H7 (cell line): Measurements from ENCODE around the gene KAT8. TPM values are rescaled to one million over a fixed set of nuclear protein-coding genes. Genes with fewer than 3 reads are reported as not detected.

Source experiments
- DNase-seq: peaks from one replicate; pipeline ENCODE4 v3.0.0; 2012
- H3K27me3 ChIP-seq: 2 replicates; pipeline ENCODE4 v1.6.0; 2011; ENCODE audit warnings: mild to moderate bottlenecking, low read length; ENCODE audit not compliant: control insufficient read depth, insufficient read depth
- H3K36me3 ChIP-seq: replicated peaks from 2 replicates; pipeline ENCODE4 v1.5.1; 2011; ENCODE audit warnings: low read length; ENCODE audit not compliant: control insufficient read depth, insufficient read depth
- H3K4me3 ChIP-seq: 2 replicates; pipeline ENCODE4 v1.5.1; 2011; ENCODE audit warnings: low read depth, mild to moderate bottlenecking, control low read depth, low read length, moderate library complexity; ENCODE audit not compliant: insufficient read depth
- total RNA-seq: library from RNA; depleted of rRNA; stranded (reverse); fragments of >200 nt; shearing (Covaris generic); gene quantifications from 2 replicates; pipeline ENCODE4 v1.2.3, GENCODE V29; 2014

KAT8 gene
- total RNA-seq, 1 experiment from 2014 or later: 61.7 TPM

- peak; percentile 52 for DNase-seq
- Histone ChIP-seq H3K4me3 (no peak overlapping the region), H3K36me3 (peaks cover 35% of the 10 kb centered on the region), H3K27me3 (no peaks in the 10 kb centered on the region)
These were observed 36.6 kb upstream of the KAT8 start for GRCh38 chr16:31080756-31081419.

GRCh38 chr16:31081428-31082351, 35.8 kb upstream of the KAT8 start:
- Histone ChIP-seq H3K27me3 (no peaks in the 10 kb centered on the region), H3K36me3 (peaks cover 34% of the 10 kb centered on the region), H3K4me3 (no peak overlapping the region)
- peak; percentile 55 for DNase-seq

GRCh38 chr16:31082368-31083045, 35.0 kb upstream of the KAT8 start:
- peak; percentile 58 for DNase-seq
- Histone ChIP-seq H3K27me3 (no peaks in the 10 kb centered on the region), H3K36me3 (peaks cover 26% of the 10 kb centered on the region), H3K4me3 (no peak overlapping the region)

DNA sequence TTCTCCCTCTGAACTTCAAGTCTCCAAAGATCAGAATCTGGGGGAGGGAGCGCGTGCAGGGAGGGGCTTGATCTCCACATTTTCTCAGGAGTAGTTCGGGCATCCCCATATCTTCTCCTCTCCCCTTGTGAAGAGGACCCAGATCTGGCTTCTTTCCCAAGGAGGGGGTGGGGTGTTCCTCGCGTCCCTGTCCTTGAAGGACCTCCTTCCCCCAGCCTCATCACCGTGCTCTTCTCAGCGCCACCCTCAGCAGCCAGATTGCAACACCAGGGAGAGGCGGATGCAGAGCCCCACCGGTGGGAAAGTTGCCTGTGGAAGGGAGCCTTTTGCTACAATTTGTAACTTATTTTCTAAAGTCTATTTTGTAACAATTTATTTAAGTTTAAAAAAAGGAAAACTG, 34.4 kb upstream of the KAT8 start:
- Histone ChIP-seq H3K4me3 (no peak overlapping the region), H3K27me3 (no peaks in the 10 kb centered on the region), H3K36me3 (peaks cover 22% of the 10 kb centered on the region)
- DNase-seq: peak; percentile 46

DNA sequence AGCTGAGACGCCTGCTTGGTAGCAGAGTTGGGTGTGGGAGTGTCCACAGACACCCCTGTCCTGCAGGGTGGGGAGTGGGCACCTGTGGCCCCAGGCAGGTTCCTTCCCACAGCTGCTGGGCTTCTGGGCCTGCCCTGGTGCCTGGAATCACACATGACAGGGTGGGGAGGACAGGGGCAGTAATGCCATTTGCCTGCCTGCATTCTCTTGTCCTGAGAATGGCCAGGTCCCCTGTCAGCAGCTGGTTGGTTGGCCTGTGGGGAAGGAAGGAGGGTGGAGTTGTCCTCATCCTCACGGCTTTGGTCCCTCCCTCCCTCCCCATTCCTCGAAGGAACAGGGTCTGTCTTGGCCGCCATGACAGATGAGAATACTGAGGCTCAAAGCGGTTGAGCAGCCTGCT, 33.9 kb upstream of the KAT8 start:
- DNase-seq: peak; percentile 57
- Histone ChIP-seq H3K27me3 (no peaks in the 10 kb centered on the region), H3K36me3 (peaks cover 18% of the 10 kb centered on the region), H3K4me3 (no peak overlapping the region)

DNA sequence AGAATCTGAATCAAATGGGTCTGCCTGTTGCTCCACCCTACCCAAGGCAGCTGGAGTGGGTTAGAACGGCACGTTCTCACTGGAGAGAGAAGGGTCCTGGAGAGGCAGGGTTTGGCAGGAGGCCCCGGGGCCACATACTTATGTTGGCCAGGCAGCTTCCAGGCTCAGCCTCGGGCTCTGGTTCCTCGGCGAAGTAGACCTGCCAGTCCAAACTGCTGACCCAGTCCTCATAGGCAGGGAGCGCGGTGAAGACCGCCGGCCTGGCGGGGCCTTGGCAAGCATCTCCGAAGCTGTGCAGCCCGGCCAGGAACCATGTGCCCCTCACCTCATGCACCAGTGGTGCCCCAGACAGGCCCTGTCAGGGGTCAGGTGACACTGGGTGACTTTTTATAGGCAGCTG, 33.5 kb upstream of the KAT8 start:
- DNase-seq: peak; percentile 51
- Histone ChIP-seq H3K27me3 (no peaks in the 10 kb centered on the region), H3K4me3 (no peak overlapping the region), H3K36me3 (peaks cover 15% of the 10 kb centered on the region)

- peaks cover 11% of the 10 kb centered on the region for H3K36me3 ChIP-seq
- no peaks in the 10 kb centered on the region for H3K27me3 ChIP-seq
- DNase-seq: peak; percentile 70
- no peak overlapping the region for H3K4me3 ChIP-seq
These were observed 32.7 kb upstream of the KAT8 start for GRCh38 chr16:31084584-31085302.

DNA sequence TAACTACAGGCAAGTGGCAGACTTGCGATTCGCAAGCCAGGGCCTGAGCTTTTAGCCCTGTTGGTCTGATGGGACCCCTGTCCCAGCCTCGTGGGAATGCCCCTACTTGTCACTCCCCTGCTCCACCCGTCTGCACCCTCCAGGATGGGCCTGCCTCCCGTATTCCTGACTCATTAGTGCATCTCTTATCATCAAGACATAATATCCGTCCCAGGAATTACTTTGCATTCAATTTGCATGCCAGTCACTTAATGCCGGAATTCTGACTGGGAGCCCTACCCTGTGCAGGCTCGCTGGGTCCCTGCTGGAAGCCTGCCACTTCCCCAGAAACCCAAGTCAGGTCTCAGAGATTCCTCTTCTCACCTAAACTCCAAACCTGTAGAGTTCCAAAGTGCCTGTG, 32.1 kb upstream of the KAT8 start:
- DNase-seq: no peak

DNA sequence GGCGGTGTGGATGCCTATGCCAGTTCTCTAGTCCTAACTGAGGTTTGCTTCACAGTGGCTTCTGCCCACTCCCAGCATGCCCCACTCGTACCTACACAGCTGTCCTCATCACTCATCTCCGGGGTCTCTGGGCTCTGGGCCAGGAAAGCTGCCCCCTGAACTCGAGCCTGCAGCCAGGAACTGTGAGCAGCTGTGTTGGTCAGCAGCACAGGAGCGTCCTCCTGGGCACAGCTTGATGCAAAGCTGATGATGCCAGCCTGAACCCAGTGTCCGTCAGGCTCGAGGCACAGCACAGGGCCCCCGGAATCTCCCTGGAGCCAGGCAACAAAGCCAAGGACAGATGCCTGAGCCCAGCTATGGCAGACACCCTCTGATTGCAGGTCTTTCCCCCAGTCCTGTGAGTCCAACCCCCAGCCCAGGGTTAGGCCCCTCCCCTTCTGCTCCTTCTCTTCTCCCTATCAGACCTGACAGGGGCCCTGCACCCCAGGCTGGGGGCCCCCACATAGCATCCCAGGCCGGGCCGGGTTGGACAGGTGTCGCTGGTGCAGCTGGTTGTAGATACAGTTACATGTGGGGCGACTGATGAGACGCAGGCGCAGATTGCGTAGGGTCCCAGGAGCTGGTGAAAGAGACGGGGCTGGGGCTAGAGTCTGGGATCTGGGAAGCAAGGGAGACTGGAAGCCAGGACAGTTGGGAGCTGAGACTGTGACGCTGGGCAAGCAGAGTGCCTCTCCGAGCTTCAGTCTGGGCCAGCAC, 31.4 kb upstream of the KAT8 start:
- no peak for DNase-seq
- Histone ChIP-seq H3K27me3 (no peaks in the 10 kb centered on the region), H3K36me3 (peaks cover 11% of the 10 kb centered on the region), H3K4me3 (no peak overlapping the region)

More for the DNA sequence above, 32.1 kb upstream of the KAT8 start:
- H3K27me3 ChIP-seq: no peaks in the 10 kb centered on the region
- H3K36me3 ChIP-seq: peaks cover 11% of the 10 kb centered on the region
- no peak overlapping the region for H3K4me3 ChIP-seq

DNA sequence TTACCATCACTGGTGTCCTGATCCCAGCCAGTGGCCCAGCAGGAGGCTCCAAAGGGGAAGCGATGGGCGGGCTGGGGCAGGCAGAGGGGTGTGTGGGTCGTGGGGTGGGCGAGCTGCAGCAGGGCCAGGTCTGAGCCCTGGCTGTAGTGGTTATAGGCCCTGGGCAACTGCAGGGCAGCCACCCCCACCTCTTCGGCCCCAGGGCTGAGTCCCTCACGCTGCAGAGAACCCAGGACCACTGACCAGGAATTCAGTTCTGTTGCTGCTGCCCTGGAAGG, 30.9 kb upstream of the KAT8 start:
- no peak for DNase-seq
- peaks cover 13% of the 10 kb centered on the region for H3K36me3 ChIP-seq
- no peak overlapping the region for H3K4me3 ChIP-seq
- no peaks in the 10 kb centered on the region for H3K27me3 ChIP-seq

GRCh38 chr16:31087481-31087880, 30.0 kb upstream of the KAT8 start:
- DNase-seq: no peak
- Histone ChIP-seq H3K36me3 (peaks cover 12% of the 10 kb centered on the region), H3K4me3 (no peak overlapping the region)

GRCh38 chr16:31087971-31088370, 29.5 kb upstream of the KAT8 start:
- peaks cover 12% of the 10 kb centered on the region for H3K36me3 ChIP-seq
- no peaks in the 10 kb centered on the region for H3K27me3 ChIP-seq
- no peak overlapping the region for H3K4me3 ChIP-seq
- DNase-seq: no peak

More at GRCh38 chr16:31087481-31087880, 30.0 kb upstream of the KAT8 start:
- no peaks in the 10 kb centered on the region for H3K27me3 ChIP-seq

GRCh38 chr16:31088459-31089183, 28.8 kb upstream of the KAT8 start, which contains the start of gene PRSS53:
Gene PRSS53 (minus strand): TSS chr16:31088943. CDS start chr16:31088809, 134 bp downstream.
- DNase-seq: peak; percentile 30
- no peak within 1 kb of the TSS for H3K4me3 ChIP-seq
- H3K27me3 ChIP-seq: no peaks in the 10 kb centered on the region
- peaks cover 12% of the 10 kb centered on the region for H3K36me3 ChIP-seq
